ENCODE results near the gene ADAM12.

- no peak for TF ChIP-seq EZH2 (IDR thresholded peaks at IDR 0.05)
- TF ChIP-seq POLR2AphosphoS5 (IDR thresholded peaks at IDR 0.05; ENCODE audit: borderline replicate concordance, low read depth, low read length) = no peak
- no peak for TF ChIP-seq FOXP2 (optimal IDR thresholded peaks at IDR 0.05; ENCODE audit: control extremely low read depth, extremely low read length, insufficient read depth)
These were observed 31.1 kb downstream of the ADAM12 start for GRCh38 chr10:126357169-126357568.

Data from SK-N-MC (cell line).